GM12878 (cell line): ENCODE measurements around the gene ST6GALNAC3. TPM values are rescaled to one million over a fixed set of nuclear protein-coding genes. Genes with fewer than 3 reads are reported as not detected.

Experiments used
- ATAC-seq: fragments of 200-7000 bp; cut with Tn5 transposase; 3 replicates; pipeline ENCODE4 v1.9.1; 2020; ENCODE audit warnings: mild to moderate bottlenecking, moderate library complexity
- BruUV-seq: library from RNA; stranded (reverse); fragments of 400-500 nt; replicated peaks from 2 replicates; lab custom pipeline; 2021; lab: Mats Ljungman, UMichigan
- CTCF ChIA-PET: fragments of 300-600 bp; sonication (Branson Sonifier 250); formaldehyde crosslinking; extraction: SDS; loops from one replicate; lab custom pipeline; 2021; ENCODE audit warnings: inconsistent platforms; lab: Yijun Ruan, JAX
- POLR2A ChIA-PET: fragments of 350-600 bp; formaldehyde crosslinking; extraction: SDS; loops from one replicate; lab custom pipeline; 2021; ENCODE audit warnings: inconsistent platforms; lab: Charles Lee
- RAD21 ChIA-PET: fragments of 300-600 bp; sonication (Branson Sonifier 250); formaldehyde crosslinking; loops from one replicate; lab custom pipeline; 2023; ENCODE audit warnings: antibody characterized with exemption; ENCODE audit not compliant: unreplicated experiment; lab: Charles Lee
- SMC1A ChIA-PET: fragments of 300-600 bp; sonication (Branson Sonifier 250); formaldehyde crosslinking; loops from one replicate; lab custom pipeline; 2023; ENCODE audit not compliant: unreplicated experiment, uncharacterized antibody; lab: Charles Lee
- DNase-seq: peaks from one replicate; pipeline ENCODE4 v3.0.0-alpha.2; 2011; ENCODE audit warnings: low read depth, low spot score
- FAIRE-seq: peaks from 3 replicates; lab custom pipeline; 2011; peaks lifted over from hg19 to GRCh38; lab: Jason Lieb, UNC
- H2AFZ ChIP-seq: 2 replicates; pipeline ENCODE4 v1.6.0; 2011; ENCODE audit warnings: low read depth, low read length, control low read depth; ENCODE audit not compliant: control insufficient read depth
- H3K27ac ChIP-seq: 2 replicates; pipeline ENCODE4 v1.5.1; 2011; ENCODE audit warnings: control low read depth; ENCODE audit not compliant: control insufficient read depth, insufficient read depth
- H3K27me3 ChIP-seq, 2 experiments: replicated peaks in 1 of 2; 2 replicates each; pipeline versions ENCODE4 v1.6.0 to v1.6.1; 2011; ENCODE audit warnings: low read length in 1 of 2; ENCODE audit not compliant: control insufficient read depth in 2 of 2, insufficient read depth in 2 of 2
- H3K36me3 ChIP-seq, 2 experiments: 2 replicates each; pipeline ENCODE4 v1.5.1; 2011; ENCODE audit warnings: low read length in 1 of 2; ENCODE audit not compliant: control insufficient read depth in 2 of 2, insufficient read depth in 2 of 2
- H3K4me1 ChIP-seq: 2 replicates; pipeline ENCODE4 v1.6.1; 2011; ENCODE audit warnings: mild to moderate bottlenecking, low read length, moderate library complexity, mixed read lengths; ENCODE audit not compliant: control insufficient read depth, insufficient read depth
- H3K4me2 ChIP-seq: 2 replicates; pipeline ENCODE4 v1.6.0; 2011; ENCODE audit warnings: control low read depth; ENCODE audit not compliant: control insufficient read depth, insufficient read depth
- H3K4me3 ChIP-seq: fragments of 200-600 bp; sonication (generic); 2 replicates; pipeline ENCODE4 v1.5.1; 2016
- H3K79me2 ChIP-seq: 2 replicates; pipeline ENCODE4 v1.6.0; 2011; ENCODE audit warnings: low read length; ENCODE audit not compliant: control insufficient read depth, insufficient read depth
- H3K9ac ChIP-seq: 2 replicates; pipeline ENCODE4 v1.8.0; 2011; ENCODE audit warnings: low read length, control low read depth, mixed read lengths; ENCODE audit not compliant: control insufficient read depth, insufficient read depth
- H3K9me3 ChIP-seq: replicated peaks from 3 replicates; pipeline ENCODE4 v1.5.1; 2011; ENCODE audit warnings: mild to moderate bottlenecking, low read length; ENCODE audit not compliant: control insufficient read depth, insufficient read depth
- H4K20me1 ChIP-seq: 2 replicates; pipeline ENCODE4 v1.6.0; 2011; ENCODE audit not compliant: control insufficient read depth, insufficient read depth
- ATF7 ChIP-seq: fragments of 450-650 bp; IDR thresholded peaks from 2 replicates; pipeline ENCODE4 v1.6.1; 2016; ENCODE audit warnings: low read depth, mild to moderate bottlenecking
- FOS ChIP-seq: IDR thresholded peaks from 3 replicates; pipeline ENCODE4 v1.6.1; 2011; ENCODE audit warnings: borderline replicate concordance; ENCODE audit not compliant: insufficient read length; ENCODE audit errors: extremely low read depth
- FOXK2 ChIP-seq: fragments of 450-650 bp; IDR thresholded peaks from 2 replicates; pipeline ENCODE4 v1.6.1; 2017; ENCODE audit warnings: mild to moderate bottlenecking, moderate library complexity
- FOXM1 ChIP-seq: IDR thresholded peaks from 2 replicates; pipeline ENCODE4 v1.6.1; 2012; ENCODE audit warnings: low read depth, mild to moderate bottlenecking, inconsistent platforms, low read length, moderate library complexity
- IRF4 ChIP-seq: IDR thresholded peaks from 2 replicates; pipeline ENCODE4 v1.6.1; 2011; ENCODE audit warnings: low read depth, low read length
- KAT2A ChIP-seq: conservative IDR thresholded peaks from 2 replicates; pipeline ENCODE4 v1.6.1; 2011; ENCODE audit warnings: low read depth, low read length; ENCODE audit not compliant: control insufficient read depth
- MXI1 ChIP-seq: fragments of 150-350 bp; IDR thresholded peaks from 2 replicates; pipeline ENCODE4 v1.6.1; 2011; ENCODE audit warnings: low read depth, mild to moderate bottlenecking, inconsistent platforms, low read length, improper control_type of control experiment
- MYC ChIP-seq: IDR thresholded peaks from 2 replicates; pipeline ENCODE4 v1.6.1; 2011; ENCODE audit warnings: mild to moderate bottlenecking, low read length, moderate library complexity, inconsistent platforms; ENCODE audit not compliant: insufficient read depth, insufficient replicate concordance, insufficient read length, severe bottlenecking
- NFYA ChIP-seq: IDR thresholded peaks from 2 replicates; pipeline ENCODE4 v1.6.1; 2011; ENCODE audit warnings: low read depth, mild to moderate bottlenecking, low read length, improper control_type of control experiment, borderline replicate concordance
- POLR2AphosphoS5 ChIP-seq: IDR thresholded peaks from 2 replicates; pipeline ENCODE4 v1.6.1; 2011; ENCODE audit warnings: mild to moderate bottlenecking, low read length, inconsistent platforms
- RELB ChIP-seq: fragments of 450-650 bp; IDR thresholded peaks from 2 replicates; pipeline ENCODE4 v1.6.1; 2017; ENCODE audit warnings: low read depth, mild to moderate bottlenecking, moderate library complexity
- TCF12 ChIP-seq: IDR thresholded peaks from 2 replicates; pipeline ENCODE4 v1.6.1; 2011; ENCODE audit warnings: low read depth, mild to moderate bottlenecking, low read length
- ZNF274 ChIP-seq: IDR thresholded peaks from one replicate; pipeline ENCODE4 v1.8.0; 2011; ENCODE audit not compliant: insufficient read length, insufficient read depth
- WGBS: methylation state at CpG from one replicate; pipeline ENCODE4 v1.1.6; 2016; ENCODE audit warnings: low lambda C conversion rate; ENCODE audit not compliant: insufficient replicate concordance, insufficient coverage; ENCODE audit errors: missing lambda C conversion rate; 5-methylcytosine and 5-hydroxymethylcytosine counted together
- in situ Hi-C: fragments of 300-500 bp; cut with MboI; formaldehyde crosslinking; loops from 9 replicates; pipeline ENCODE4 v1.14.3; 2018; ENCODE audit warnings: mixed read lengths
- intact Hi-C: fragments of 100-400 bp; cut with micrococcal nuclease; formaldehyde crosslinking; loops from one replicate; pipeline ENCODE4 v1.14.2; 2022; ENCODE audit not compliant: unreplicated experiment
- polyA plus RNA-seq, 11 experiments: library from polyadenylated mRNA; depleted of rRNA in 4 of 11; unstranded in 6 of 11; stranded (reverse) in 5 of 11; fragments of >200 nt; fragmentation: Nextera tagmentation in 4 of 11; fragmentation: Illumina TruSeq in 1 of 11; extraction: Ambion mirVana in 4 of 11; extraction: Trizol in 1 of 11; gene quantifications; 1 replicate in 1 of 11; 2 replicates in 10 of 11; pipeline versions ENCODE4 v1.2.1 to v1.2.3, GENCODE V29; 2011 to 2016; ENCODE audit warnings: inconsistent platforms in 2 of 11, missing spikeins in 2 of 11, low read depth in 1 of 11
- total RNA-seq, 4 experiments: library from RNA; depleted of rRNA in 3 of 4; stranded (reverse); fragments of >200 nt in 3 of 4; fragmentation: Illumina TruSeq in 1 of 4; extraction: Trizol in 1 of 4; gene quantifications; 2 replicates each; pipeline versions ENCODE4 v1.2.1 to v1.2.3, GENCODE V29; 2013 to 2021

ST6GALNAC3 gene
- total and polyA plus RNA-seq, 10 of the 15 experiments (the other 5 are each of a cell fraction or from before 2014, with no cell fraction given) = 0.04 to 0.68 (median 0.18) TPM; not detected in 3

GRCh38 chr1:76503736-76504135 is 429.2 kb downstream of the ST6GALNAC3 start:
- ChIA-PET POLR2A (no interaction called here), RAD21 (no interaction called here), SMC1A (no interaction called here), CTCF (no interaction called here)
- H4K20me1 ChIP-seq = no peaks in the 10 kb centered on the region
- in situ Hi-C loops = no loop called here
- no peak for DNase-seq
- H3K4me1 ChIP-seq = no peaks in the 10 kb centered on the region
- 0% methylated on average over 2 of the region's 2 CpGs for WGBS
- no peak overlapping the region for H3K27ac ChIP-seq
- H3K36me3 ChIP-seq = no peaks in the 10 kb centered on the region
- no peaks in the 10 kb centered on the region for H3K27me3 ChIP-seq
- H3K9me3 ChIP-seq = no peaks in the 10 kb centered on the region
- no peak for FAIRE-seq
- no peak overlapping the region for H3K4me3 ChIP-seq
- no peak overlapping the region for H2AFZ ChIP-seq
- H3K79me2 ChIP-seq = no peaks in the 10 kb centered on the region
- no peak for TF ChIP-seq MYC
- TF ChIP-seq IRF4 = no peak
- TF ChIP-seq RELB = no peak
- no peak for TF ChIP-seq ATF7
- no peak for TF ChIP-seq ZNF274
- TF ChIP-seq KAT2A = no peak
- no peak for TF ChIP-seq FOS
- TF ChIP-seq FOXK2 = no peak
- TF ChIP-seq TCF12 = no peak
- TF ChIP-seq FOXM1 = no peak
- TF ChIP-seq MXI1 = no peak
- no peak for TF ChIP-seq NFYA
- no peak for TF ChIP-seq POLR2AphosphoS5
- no TSS peak for BruUV-seq
- no peak for ATAC-seq
- intact Hi-C loops = no loop called here
- no peak overlapping the region for H3K9ac ChIP-seq
- H3K4me2 ChIP-seq = no peak overlapping the region
